Subcutaneous adipose tissue (tissue), 4 donors: ENCODE results near the gene TMEM132C. TPM values are rescaled to one million over a fixed set of nuclear protein-coding genes. Genes with fewer than 3 reads are reported as not detected.

Experiments
- total RNA-seq, 4 donors: library from RNA; depleted of rRNA; stranded (reverse); fragments of >200 nt; gene quantifications; one replicate each; pipeline ENCODE4 v1.1.0, GENCODE V29; 2016
- TF ChIP-seq, protein P1 (sequence below): fragments of 450-650 bp; IDR thresholded peaks from one replicate; pipeline ENCODE4 v1.5.1; 2016; ENCODE audit warnings: low read depth, mild to moderate bottlenecking, control low read depth, antibody characterized with exemption, moderate library complexity

Gene TMEM132C
- total RNA-seq, 4 donors from 2014 or later: 44.2 to 73.5 (median 67.8) TPM

DNA sequence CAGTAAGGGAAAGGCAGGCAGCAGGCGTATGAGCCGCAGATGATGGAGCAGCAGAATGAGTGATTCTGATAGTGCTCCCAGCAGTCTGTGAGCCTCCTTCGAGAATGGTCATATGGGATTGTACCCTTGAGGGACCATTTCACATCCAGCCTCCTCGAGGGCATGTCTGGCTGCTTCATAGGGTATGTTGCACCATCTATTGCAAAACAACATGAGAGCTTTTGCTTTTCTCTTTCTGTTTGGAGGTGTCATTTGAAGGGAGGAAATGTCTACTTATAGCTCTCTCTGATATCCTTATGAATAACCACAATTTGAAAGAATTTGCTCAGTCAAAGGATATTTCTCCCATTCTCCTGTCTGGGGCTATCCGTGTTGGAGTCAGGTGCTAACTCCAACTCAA is 172.8 kb downstream of the TMEM132C start:
- TF ChIP-seq, protein P1, sequence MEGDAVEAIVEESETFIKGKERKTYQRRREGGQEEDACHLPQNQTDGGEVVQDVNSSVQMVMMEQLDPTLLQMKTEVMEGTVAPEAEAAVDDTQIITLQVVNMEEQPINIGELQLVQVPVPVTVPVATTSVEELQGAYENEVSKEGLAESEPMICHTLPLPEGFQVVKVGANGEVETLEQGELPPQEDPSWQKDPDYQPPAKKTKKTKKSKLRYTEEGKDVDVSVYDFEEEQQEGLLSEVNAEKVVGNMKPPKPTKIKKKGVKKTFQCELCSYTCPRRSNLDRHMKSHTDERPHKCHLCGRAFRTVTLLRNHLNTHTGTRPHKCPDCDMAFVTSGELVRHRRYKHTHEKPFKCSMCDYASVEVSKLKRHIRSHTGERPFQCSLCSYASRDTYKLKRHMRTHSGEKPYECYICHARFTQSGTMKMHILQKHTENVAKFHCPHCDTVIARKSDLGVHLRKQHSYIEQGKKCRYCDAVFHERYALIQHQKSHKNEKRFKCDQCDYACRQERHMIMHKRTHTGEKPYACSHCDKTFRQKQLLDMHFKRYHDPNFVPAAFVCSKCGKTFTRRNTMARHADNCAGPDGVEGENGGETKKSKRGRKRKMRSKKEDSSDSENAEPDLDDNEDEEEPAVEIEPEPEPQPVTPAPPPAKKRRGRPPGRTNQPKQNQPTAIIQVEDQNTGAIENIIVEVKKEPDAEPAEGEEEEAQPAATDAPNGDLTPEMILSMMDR: no peak

DNA sequence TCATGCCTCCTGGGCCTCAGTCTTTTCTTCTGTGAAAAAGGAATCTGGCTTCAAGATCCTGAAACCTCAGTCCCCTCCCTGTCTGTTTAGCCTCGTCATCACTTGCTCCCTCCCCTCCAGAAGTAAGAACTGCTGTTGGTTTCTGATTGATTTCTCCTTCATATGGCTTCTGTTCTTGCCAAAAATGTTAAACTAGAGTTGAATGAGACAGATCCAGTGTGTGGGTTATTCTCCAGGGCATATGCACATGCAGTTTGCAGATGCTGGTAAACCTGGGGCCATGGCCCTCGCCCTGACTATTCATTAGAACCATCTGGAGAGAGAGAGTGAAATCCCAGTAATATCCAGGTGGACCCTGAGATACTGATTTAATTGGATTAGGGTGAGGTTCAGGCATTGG is 175.1 kb downstream of the TMEM132C start:
- TF ChIP-seq, protein P1: no peak

DNA sequence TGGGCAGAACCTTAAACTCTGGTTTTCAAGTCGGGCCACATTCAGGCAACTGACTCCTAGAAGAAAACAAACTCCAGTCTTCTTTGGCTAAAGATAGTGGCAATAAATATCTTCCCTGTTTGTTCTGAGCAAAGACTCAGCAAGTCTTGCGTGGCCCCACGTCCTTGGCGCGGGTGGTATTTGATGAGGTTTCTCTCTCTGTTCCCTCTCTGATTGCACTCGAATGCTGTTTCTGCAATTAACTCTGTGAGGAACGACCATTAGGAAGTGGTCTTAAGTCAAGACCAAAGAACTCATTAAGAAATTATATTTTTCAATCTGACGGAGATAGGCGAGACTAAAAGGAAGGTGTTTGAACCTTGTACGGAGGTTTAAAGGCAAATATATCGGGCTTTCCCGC is 177.6 kb downstream of the TMEM132C start:
- TF ChIP-seq, protein P1: no peak

DNA sequence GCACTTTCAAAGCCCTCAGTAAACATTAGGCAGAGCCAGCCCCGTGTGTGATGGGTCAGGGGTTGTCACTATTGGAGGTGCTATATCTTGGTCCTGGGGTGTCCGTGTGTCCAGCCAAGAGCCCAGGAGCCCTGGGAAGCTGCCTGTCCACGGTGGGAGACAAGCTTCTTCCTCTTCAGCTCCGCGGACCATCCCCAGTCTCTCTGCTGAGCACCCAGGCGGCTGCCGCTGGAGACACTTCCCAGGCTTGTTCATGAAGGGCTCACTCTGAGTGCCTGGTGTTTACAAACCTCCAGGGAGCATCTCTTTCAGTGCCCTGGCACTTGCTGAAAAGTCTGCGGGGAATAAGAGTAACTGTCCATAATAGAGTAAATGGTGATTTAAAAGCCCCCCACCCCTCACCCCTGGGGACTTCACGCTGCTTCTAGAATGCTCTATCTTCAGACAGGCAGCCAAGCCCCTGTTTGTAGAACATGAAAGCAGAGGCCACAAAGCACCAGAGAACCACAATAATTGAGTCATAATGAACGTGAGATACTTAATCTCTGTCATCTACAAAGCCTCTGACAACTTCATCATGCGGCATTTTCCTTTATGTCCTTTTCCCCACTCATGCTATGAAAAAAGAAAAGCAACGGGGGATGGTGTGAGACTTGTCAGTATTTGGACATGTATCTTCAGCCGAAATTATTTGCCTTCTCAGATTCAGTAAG is 178.6 kb downstream of the TMEM132C start:
- TF ChIP-seq, protein P1: no peak

DNA sequence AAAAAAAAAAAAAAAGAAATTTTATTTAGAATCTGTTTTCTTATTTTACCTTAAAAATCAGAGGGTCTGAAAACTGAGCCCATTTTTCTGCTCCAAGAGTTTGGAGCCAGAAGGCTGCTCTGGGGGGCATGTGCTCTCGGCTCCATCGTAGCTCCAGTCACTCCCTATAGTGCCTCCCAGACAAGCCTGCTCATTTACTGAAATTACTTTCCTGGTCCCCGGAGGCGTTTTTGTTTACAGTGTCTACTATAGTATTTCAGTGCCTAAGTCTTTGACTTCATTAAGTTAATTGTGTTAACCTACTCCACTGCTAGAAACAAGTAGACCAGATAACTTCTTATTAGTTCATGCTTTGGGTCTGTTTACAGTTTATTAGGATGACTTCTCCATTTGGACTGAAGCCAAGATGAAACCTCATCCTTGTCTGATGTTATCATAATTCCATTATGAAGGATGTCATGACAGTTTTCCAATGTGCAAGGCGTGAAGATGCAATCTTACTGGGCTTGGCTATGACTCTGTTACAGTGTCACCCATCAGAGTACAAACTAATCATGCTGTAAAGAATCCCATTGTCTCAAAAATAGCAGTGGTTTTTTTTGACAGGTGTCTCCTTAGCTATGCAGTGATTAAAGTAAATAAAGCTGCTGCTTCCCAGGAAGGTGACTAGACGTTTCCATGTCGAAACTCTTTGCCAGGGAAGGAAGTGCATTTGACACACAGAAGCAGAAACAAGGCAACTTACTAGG is 182.3 kb downstream of the TMEM132C start:
- TF ChIP-seq, protein P1: no peak

DNA sequence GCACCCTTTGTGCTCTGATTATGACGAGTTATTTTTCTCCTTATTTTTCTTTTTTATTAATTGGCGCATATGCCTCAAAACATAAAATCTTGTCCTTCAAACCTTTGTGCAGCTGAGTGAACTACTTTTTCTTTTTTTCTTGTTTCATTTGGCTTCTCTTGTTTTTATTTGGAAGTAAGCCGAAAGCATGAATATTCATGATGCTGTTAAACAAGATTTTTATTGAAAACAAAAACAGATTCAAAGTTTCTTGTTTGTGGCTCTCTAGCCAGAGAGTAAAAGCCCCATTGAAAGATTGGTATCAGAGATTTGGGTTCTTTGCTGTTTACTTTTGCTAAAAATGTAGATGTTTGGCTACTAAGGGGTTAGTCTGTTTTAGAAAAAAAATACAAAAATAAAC is 183.8 kb downstream of the TMEM132C start:
- TF ChIP-seq, protein P1: no peak

DNA sequence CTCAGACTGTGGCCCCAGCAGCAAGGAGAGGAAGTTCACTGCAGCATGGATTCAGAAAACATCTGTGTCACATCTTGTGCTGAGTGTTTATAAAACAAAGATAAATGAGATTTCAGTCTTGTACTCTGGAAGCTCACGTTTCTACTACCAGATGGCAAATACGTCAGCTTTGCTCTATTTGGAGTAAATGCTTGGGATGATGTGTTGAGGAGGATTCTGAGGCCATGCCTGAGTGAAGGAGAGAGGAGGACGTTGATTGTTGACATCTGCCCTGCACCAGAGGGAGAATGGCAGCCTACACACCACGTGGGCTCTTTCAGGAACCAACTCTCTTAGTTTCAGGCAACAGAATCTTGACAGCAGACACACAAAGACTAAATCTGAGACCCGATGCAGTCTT is 188.9 kb downstream of the TMEM132C start:
- TF ChIP-seq, protein P1: no peak
